ENCODE data around the gene NEK6. TPM values are rescaled to one million over a fixed set of nuclear protein-coding genes. Genes with fewer than 3 reads are reported as not detected.

NEK6 gene
- total RNA-seq, 2 donors from 2014 or later: 77.8 to 83.4 TPM

DNA sequence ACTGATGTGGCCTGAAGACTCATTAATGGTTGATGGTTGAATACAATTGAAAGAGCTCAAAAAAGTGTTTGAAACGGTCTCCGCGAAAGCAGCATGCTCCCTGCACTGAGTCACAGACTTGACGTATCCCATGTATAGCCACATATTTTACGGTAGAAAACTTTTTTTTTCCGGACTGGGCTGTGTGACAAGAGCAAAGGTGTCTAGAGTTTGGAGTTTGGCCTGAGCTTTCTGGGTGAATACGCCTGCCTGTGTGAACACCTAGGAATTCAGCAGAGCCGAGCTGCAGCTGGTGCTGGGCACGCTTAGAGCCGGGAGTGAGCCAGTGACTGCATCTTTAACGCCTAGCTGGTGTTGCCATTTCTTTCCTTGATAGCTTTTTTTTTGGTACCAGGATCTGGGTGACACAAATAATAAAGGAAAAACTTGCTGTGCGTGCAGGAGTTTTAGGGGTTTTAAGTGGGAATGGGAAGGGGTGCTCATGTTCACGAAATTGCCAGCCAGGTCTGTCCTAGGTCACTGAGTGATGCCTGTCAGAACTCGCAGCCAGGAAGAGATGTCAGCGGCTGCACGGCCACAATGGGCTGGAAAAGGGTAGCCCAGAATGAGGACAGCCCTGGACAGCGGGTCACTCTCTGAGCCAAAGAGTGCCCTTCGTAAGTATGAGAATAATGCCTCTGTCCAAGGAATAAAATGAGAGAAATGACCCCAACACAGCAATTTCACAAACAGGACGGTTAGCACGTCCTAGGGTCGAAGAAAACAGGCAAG lies 105.8 kb downstream of the NEK6 start:
- Histone ChIP-seq H3K9ac (ENCODE audit: low read depth in 2 of 2, low read length in 2 of 2) (no peak overlapping the region), H3K4me1 (no peaks in the 10 kb centered on the region), H3K27me3 (no peaks in the 10 kb centered on the region), H3K4me3 (no peak overlapping the region), H3K9me3 (no peaks in the 10 kb centered on the region), H3K27ac (no peak overlapping the region), H3K36me3 (no peaks in the 10 kb centered on the region)
- intact Hi-C loops (cut with DNase I): no loop called here
- DNase-seq: no peak
- no peak for TF ChIP-seq CTCF (IDR thresholded peaks at IDR 0.05)

DNA sequence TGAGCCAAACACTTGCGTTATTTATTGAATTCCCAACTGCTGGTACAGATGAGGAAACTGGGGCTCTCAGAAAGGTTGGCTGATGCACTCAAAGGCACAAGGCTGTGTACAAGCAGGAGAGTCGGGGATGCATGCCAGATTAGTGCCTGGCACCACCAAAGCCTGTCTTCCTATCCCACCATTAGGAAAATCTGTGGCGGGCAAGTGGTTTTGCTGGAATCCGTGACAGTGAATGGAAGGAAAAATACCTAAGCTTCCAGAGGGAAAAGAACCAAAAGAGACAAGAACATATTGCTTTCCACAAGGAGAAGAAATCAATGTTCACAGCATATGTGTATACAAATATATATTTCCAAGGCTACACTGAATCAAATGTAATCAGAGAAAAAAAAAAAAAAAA lies 106.4 kb downstream of the NEK6 start:
- Histone ChIP-seq H3K9me3 (no peaks in the 10 kb centered on the region), H3K27ac (no peak overlapping the region), H3K27me3 (no peaks in the 10 kb centered on the region), H3K4me3 (no peak overlapping the region), H3K4me1 (no peaks in the 10 kb centered on the region), H3K36me3 (no peaks in the 10 kb centered on the region), H3K9ac (ENCODE audit: low read depth in 2 of 2, low read length in 2 of 2) (no peak overlapping the region)
- intact Hi-C loops (cut with DNase I): no loop called here
- TF ChIP-seq CTCF (IDR thresholded peaks at IDR 0.05): no peak
- DNase-seq: no peak

- Histone ChIP-seq H3K36me3 (no peaks in the 10 kb centered on the region), H3K27ac (no peak overlapping the region), H3K27me3 (no peaks in the 10 kb centered on the region), H3K4me1 (no peaks in the 10 kb centered on the region), H3K9ac (ENCODE audit: low read depth in 2 of 2, low read length in 2 of 2) (no peak overlapping the region), H3K9me3 (no peaks in the 10 kb centered on the region), H3K4me3 (no peak overlapping the region)
- intact Hi-C loops (cut with DNase I): no loop called here
- no peak for TF ChIP-seq CTCF (IDR thresholded peaks at IDR 0.05)
- DNase-seq: no peak
Measured at GRCh38 chr9:124365036-124365435, 107.3 kb downstream of the NEK6 start.

GRCh38 chr9:124366476-124367220 lies 108.9 kb downstream of the NEK6 start:
- Histone ChIP-seq H3K36me3 (no peaks in the 10 kb centered on the region), H3K9ac (ENCODE audit: low read depth in 2 of 2, low read length in 2 of 2) (no peak overlapping the region), H3K27me3 (no peaks in the 10 kb centered on the region), H3K9me3 (no peaks in the 10 kb centered on the region), H3K4me1 (no peaks in the 10 kb centered on the region), H3K4me3 (no peak overlapping the region), H3K27ac (no peak overlapping the region)
- no peak for TF ChIP-seq CTCF (IDR thresholded peaks at IDR 0.05)
- intact Hi-C loops (cut with DNase I): no loop called here
- DNase-seq: no peak

GRCh38 chr9:124368692-124369091 lies 110.9 kb downstream of the NEK6 start:
- Histone ChIP-seq H3K4me3 (no peak overlapping the region), H3K4me1 (no peaks in the 10 kb centered on the region), H3K27ac (no peak overlapping the region), H3K9me3 (no peaks in the 10 kb centered on the region), H3K27me3 (no peaks in the 10 kb centered on the region), H3K36me3 (no peaks in the 10 kb centered on the region), H3K9ac (ENCODE audit: low read depth in 2 of 2, low read length in 2 of 2) (no peak overlapping the region)
- no peak for TF ChIP-seq CTCF (IDR thresholded peaks at IDR 0.05)
- no peak for DNase-seq
- intact Hi-C loops (cut with DNase I): no loop called here

Measured in colonic mucosa (tissue), 4 donors.